Measurements from ENCODE around the gene SKOR1. TPM values are rescaled to one million over a fixed set of nuclear protein-coding genes. Genes with fewer than 3 reads are reported as not detected.
A peak's percentile ranks its signal among the peaks of the same experiment; 100 is the strongest.

The SKOR1 gene
- polyA plus RNA-seq, 1 of the 3 experiments (the other 2 are of a cell fraction) = 0.26 TPM

DNA sequence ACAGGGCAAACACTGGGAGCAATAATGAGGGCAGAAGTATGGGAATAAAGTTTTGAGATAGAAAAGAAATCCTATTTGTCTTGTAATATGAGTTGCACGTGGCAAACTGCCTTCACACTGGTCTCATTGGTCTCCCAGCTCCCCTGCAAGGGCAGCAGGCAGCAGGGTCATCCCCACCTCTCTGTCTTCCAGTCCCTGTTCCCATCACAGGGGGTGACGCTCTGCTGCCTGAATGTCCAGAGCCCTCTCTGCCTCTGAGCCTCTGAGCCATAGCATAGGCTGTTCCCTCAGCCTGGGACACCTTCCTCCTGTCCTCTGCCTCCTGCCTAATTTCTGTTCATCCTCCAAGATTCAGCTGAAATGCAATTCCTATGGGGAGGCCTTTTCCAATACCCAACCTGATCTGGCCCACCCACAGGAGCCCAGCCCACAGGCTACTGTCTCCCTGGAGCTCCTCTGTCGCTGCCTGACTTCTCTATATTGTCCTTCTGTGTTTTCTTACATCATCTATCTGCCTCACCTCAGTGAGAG is 12.1 kb upstream of the SKOR1 start:
- H3F3A ChIP-seq (replicated peaks; ENCODE audit: insufficient read depth) = no peaks in the 10 kb centered on the region
- CTCF ChIA-PET = no interaction called here
- POLR2A ChIA-PET = interaction anchor here (0.9 kb wide), 1 partner anchor 11 kb away, joined by 4 read pairs; no protein-coding TSS in a partner anchor
- H3K4me2 ChIP-seq = no peak overlapping the region
- no peak overlapping the region for H3K9ac ChIP-seq
- no peak for TF ChIP-seq EZH2phosphoT487 (IDR thresholded peaks at IDR 0.05; ENCODE audit: borderline replicate concordance, low read depth)
- TF ChIP-seq, protein P1, sequence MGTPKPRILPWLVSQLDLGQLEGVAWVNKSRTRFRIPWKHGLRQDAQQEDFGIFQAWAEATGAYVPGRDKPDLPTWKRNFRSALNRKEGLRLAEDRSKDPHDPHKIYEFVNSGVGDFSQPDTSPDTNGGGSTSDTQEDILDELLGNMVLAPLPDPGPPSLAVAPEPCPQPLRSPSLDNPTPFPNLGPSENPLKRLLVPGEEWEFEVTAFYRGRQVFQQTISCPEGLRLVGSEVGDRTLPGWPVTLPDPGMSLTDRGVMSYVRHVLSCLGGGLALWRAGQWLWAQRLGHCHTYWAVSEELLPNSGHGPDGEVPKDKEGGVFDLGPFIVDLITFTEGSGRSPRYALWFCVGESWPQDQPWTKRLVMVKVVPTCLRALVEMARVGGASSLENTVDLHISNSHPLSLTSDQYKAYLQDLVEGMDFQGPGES (IDR thresholded peaks at IDR 0.05; ENCODE audit: low read depth, low read length) = no peak
- no peak for TF ChIP-seq RAD21 (IDR thresholded peaks at IDR 0.05; ENCODE audit: low read length)
- no peak for TF ChIP-seq FOXM1 (IDR thresholded peaks at IDR 0.05; ENCODE audit: low read depth)
- TF ChIP-seq, protein P2, sequence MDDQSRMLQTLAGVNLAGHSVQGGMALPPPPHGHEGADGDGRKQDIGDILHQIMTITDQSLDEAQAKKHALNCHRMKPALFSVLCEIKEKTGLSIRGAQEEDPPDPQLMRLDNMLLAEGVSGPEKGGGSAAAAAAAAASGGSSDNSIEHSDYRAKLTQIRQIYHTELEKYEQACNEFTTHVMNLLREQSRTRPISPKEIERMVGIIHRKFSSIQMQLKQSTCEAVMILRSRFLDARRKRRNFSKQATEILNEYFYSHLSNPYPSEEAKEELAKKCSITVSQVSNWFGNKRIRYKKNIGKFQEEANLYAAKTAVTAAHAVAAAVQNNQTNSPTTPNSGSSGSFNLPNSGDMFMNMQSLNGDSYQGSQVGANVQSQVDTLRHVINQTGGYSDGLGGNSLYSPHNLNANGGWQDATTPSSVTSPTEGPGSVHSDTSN (IDR thresholded peaks at IDR 0.05) = no peak
- TF ChIP-seq YY1 (IDR thresholded peaks at IDR 0.05; ENCODE audit: low read depth) = no peak
- TF ChIP-seq CHD2 (IDR thresholded peaks at IDR 0.05; ENCODE audit: low read length, partially characterized antibody) = no peak
- no peak for TF ChIP-seq JUND (IDR thresholded peaks at IDR 0.05)
- no peak for TF ChIP-seq RXRA (IDR thresholded peaks at IDR 0.05; ENCODE audit: borderline replicate concordance, low read depth)
- TF ChIP-seq FOSL2 (IDR thresholded peaks at IDR 0.05; ENCODE audit: borderline replicate concordance, low read depth) = no peak
- TF ChIP-seq SMC3 (IDR thresholded peaks at IDR 0.05; ENCODE audit: low read depth, low read length) = no peak
- no peak for TF ChIP-seq NRF1 (IDR thresholded peaks at IDR 0.05; ENCODE audit: low read depth, low read length)
- no peak for TF ChIP-seq TEAD4 (IDR thresholded peaks at IDR 0.05; ENCODE audit: borderline replicate concordance, insufficient read depth)
- TF ChIP-seq, protein P3, sequence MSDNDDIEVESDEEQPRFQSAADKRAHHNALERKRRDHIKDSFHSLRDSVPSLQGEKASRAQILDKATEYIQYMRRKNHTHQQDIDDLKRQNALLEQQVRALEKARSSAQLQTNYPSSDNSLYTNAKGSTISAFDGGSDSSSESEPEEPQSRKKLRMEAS (IDR thresholded peaks at IDR 0.05; ENCODE audit: low read depth) = no peak
- TF ChIP-seq TAF1 (IDR thresholded peaks at IDR 0.05; ENCODE audit: borderline replicate concordance, low read depth, low read length) = no peak
- H3K9me2 ChIP-seq = no peaks in the 10 kb centered on the region
- H3K36me3 ChIP-seq (replicated peaks in 1 of 2; ENCODE audit: control insufficient read depth in 1 of 2, insufficient read depth in 2 of 2, low read length in 1 of 2) = no peaks in the 10 kb centered on the region
- H3K9me3 ChIP-seq = no peaks in the 10 kb centered on the region
- no peak overlapping the region for H2AFZ ChIP-seq (ENCODE audit: low read depth)
- H3K4me3 ChIP-seq (ENCODE audit: low read depth in 2 of 2, low read length in 1 of 2) = no peak overlapping the region
- H4K20me1 ChIP-seq (ENCODE audit: insufficient read depth) = no peaks in the 10 kb centered on the region
- no peaks in the 10 kb centered on the region for H3K79me2 ChIP-seq (ENCODE audit: insufficient read depth)
- no peak overlapping the region for H3K27ac ChIP-seq (ENCODE audit: low read depth in 2 of 2, low read length in 1 of 2)
- no peaks in the 10 kb centered on the region for H3K4me1 ChIP-seq (ENCODE audit: control insufficient read depth in 1 of 2, insufficient read depth in 2 of 2, low read depth in 1 of 2, low read length in 1 of 2)
- no peaks in the 10 kb centered on the region for H3K27me3 ChIP-seq (ENCODE audit: insufficient read depth)
- peak; percentile 9 for DNase-seq
- 88% methylated on average over 3 of the region's 3 CpGs for WGBS (ENCODE audit: low lambda C conversion rate)

DNA sequence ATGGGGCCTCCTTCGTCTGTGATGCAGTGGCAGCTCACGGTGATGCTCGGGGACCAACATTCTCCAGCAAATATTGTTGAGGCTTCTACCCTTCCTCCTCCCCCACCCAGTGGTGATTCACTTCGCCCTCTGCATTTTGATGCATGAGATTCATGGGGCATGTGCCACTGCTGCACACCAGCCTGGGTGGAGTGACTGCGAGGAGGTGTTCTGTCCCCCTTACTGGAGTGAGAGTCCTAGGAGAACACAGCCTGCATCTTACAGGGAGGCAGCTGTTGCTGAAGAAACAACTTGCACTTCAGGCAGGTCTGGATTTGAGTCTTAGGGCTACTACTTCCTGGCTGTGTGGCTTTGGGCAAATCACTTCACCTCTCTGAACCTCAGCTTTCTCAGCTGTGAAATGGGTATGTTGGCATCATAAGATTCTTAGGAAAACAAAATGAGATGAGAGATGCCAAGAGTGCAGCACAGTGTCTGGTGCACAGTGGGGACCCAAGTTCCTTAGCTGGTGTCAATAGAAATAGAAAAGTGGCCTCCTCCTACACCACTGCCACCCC is 10.2 kb upstream of the SKOR1 start:
- ChIA-PET POLR2A (no interaction called here), CTCF (interaction anchor here (1.0 to 1.2 kb wide), 2 partner anchors 8 to 17 kb away, joined by 3 to 5 read pairs; no protein-coding TSS in a partner anchor)
- no peak overlapping the region for H3K4me3 ChIP-seq (ENCODE audit: low read depth in 2 of 2, low read length in 1 of 2)
- no peaks in the 10 kb centered on the region for H3K27me3 ChIP-seq (ENCODE audit: insufficient read depth)
- no peaks in the 10 kb centered on the region for H3K36me3 ChIP-seq (replicated peaks in 1 of 2; ENCODE audit: control insufficient read depth in 1 of 2, insufficient read depth in 2 of 2, low read length in 1 of 2)
- H3K9me3 ChIP-seq = no peaks in the 10 kb centered on the region
- no peak overlapping the region for H3K9ac ChIP-seq
- H2AFZ ChIP-seq (ENCODE audit: low read depth) = no peak overlapping the region
- no peak overlapping the region for H3K27ac ChIP-seq (ENCODE audit: low read depth in 2 of 2, low read length in 1 of 2)
- 84% methylated on average over 5 of the region's 5 CpGs for WGBS (ENCODE audit: low lambda C conversion rate)
- no peaks in the 10 kb centered on the region for H4K20me1 ChIP-seq (ENCODE audit: insufficient read depth)
- no peak overlapping the region for H3K4me2 ChIP-seq
- peak; percentile 9 for DNase-seq
- TF ChIP-seq SIN3A (IDR thresholded peaks at IDR 0.05; ENCODE audit: borderline replicate concordance, low read depth, low read length) (no peak), NFIC (IDR thresholded peaks at IDR 0.05; ENCODE audit: borderline replicate concordance) (no peak), MEF2A (IDR thresholded peaks at IDR 0.05; ENCODE audit: borderline replicate concordance, low read depth) (no peak), EZH2phosphoT487 (IDR thresholded peaks at IDR 0.05; ENCODE audit: borderline replicate concordance, low read depth) (no peak)
- TF ChIP-seq, protein P2 (IDR thresholded peaks at IDR 0.05) = no peak
- no peaks in the 10 kb centered on the region for H3F3A ChIP-seq (replicated peaks; ENCODE audit: insufficient read depth)
- H3K4me1 ChIP-seq (ENCODE audit: control insufficient read depth in 1 of 2, insufficient read depth in 2 of 2, low read depth in 1 of 2, low read length in 1 of 2) = no peaks in the 10 kb centered on the region
- no peaks in the 10 kb centered on the region for H3K9me2 ChIP-seq
- H3K79me2 ChIP-seq (ENCODE audit: insufficient read depth) = no peaks in the 10 kb centered on the region
